Measurements from ENCODE around the gene TMEM184B. TPM values are rescaled to one million over a fixed set of nuclear protein-coding genes. Genes with fewer than 3 reads are reported as not detected.

TMEM184B gene
- total and polyA plus RNA-seq, 2 experiments from 2014 or later, result 42.2 to 95.1 TPM

GRCh38 chr22:38205261-38206128, 67.3 kb downstream of the TMEM184B start:
- Mint-ChIP-seq H3K27me3 (ENCODE audit: insufficient read depth, low read depth, poor library complexity) (peaks cover 16% of the 10 kb centered on the region), H3K4me1 (peaks cover 13% of the 10 kb centered on the region), H3K9me3 (no peaks in the 10 kb centered on the region; the same call in 2 of the 3 replicates), H3K4me3 (no peak overlapping the region), H3K27ac (no peak overlapping the region), H3K36me3 (ENCODE audit: low read depth) (no peaks in the 10 kb centered on the region; the same call in 2 of the 3 replicates)
- Histone ChIP-seq H4K20me1 (replicated peaks; ENCODE audit: insufficient read depth) (peaks cover 8% of the 10 kb centered on the region; the same call in 1 of the 2 replicates), H3K27ac (ENCODE audit: low read depth) (no peak overlapping the region), H3K27me3 (ENCODE audit: insufficient read depth) (peaks cover 16% of the 10 kb centered on the region), H3K36me3 (ENCODE audit: insufficient read depth) (no peaks in the 10 kb centered on the region), H3K4me3 (no peak overlapping the region), H3K4me2 (no peak overlapping the region), H3F3A (replicated peaks; ENCODE audit: low read depth) (0 out of 2 replicates have a peak, but pooled peaks cover 12% of the 10 kb centered on the region), H3K9me2 (ENCODE audit: insufficient read depth) (no peaks in the 10 kb centered on the region), H3K4me1 (ENCODE audit: insufficient read depth) (peaks cover 4% of the 10 kb centered on the region), H2AFZ (no peak overlapping the region), H3K79me2 (replicated peaks; ENCODE audit: insufficient read depth) (0 out of 2 replicates have a peak, but pooled peaks cover 5% of the 10 kb centered on the region)
- TF ChIP-seq CTCF (conservative IDR thresholded peaks at IDR 0.05; ENCODE audit: low read depth in 2 of 2), result no peak
- ATAC-seq (no peak), DNase-seq (ENCODE audit: low spot score) (no peak)

- no peak overlapping the region; the same call in 2 of the 3 replicates for H3K4me3 Mint-ChIP-seq
- H3K4me3 ChIP-seq, result no peak overlapping the region
Measured at GRCh38 chr22:38204784-38205183, 68.0 kb downstream of the TMEM184B start.

More at GRCh38 chr22:38204784-38205183, 68.0 kb downstream of the TMEM184B start:
- Histone ChIP-seq H3K27ac (ENCODE audit: low read depth) (no peak overlapping the region), H3K27me3 (ENCODE audit: insufficient read depth) (peaks cover 16% of the 10 kb centered on the region), H3F3A (replicated peaks; ENCODE audit: low read depth) (0 out of 2 replicates have a peak, but pooled peaks cover 12% of the 10 kb centered on the region), H3K79me2 (replicated peaks; ENCODE audit: insufficient read depth) (0 out of 2 replicates have a peak, but pooled peaks cover 5% of the 10 kb centered on the region), H3K4me2 (no peak overlapping the region), H3K36me3 (ENCODE audit: insufficient read depth) (no peaks in the 10 kb centered on the region), H4K20me1 (replicated peaks; ENCODE audit: insufficient read depth) (peaks cover 8% of the 10 kb centered on the region; the same call in 1 of the 2 replicates), H3K4me1 (ENCODE audit: insufficient read depth) (peaks cover 4% of the 10 kb centered on the region), H3K9me2 (ENCODE audit: insufficient read depth) (no peaks in the 10 kb centered on the region), H2AFZ (no peak overlapping the region)
- no peak for ATAC-seq
- no peaks in the 10 kb centered on the region; the same call in 2 of the 3 replicates for H3K9me3 Mint-ChIP-seq
- H3K27me3 Mint-ChIP-seq (ENCODE audit: insufficient read depth, low read depth, poor library complexity), result peaks cover 14% of the 10 kb centered on the region
- TF ChIP-seq CTCF (conservative IDR thresholded peaks at IDR 0.05; ENCODE audit: low read depth in 2 of 2) (no peak), NANOG (IDR thresholded peaks at IDR 0.05; ENCODE audit: borderline replicate concordance) (no peak), ZNF114 (CRISPR knock-in tag; IDR thresholded peaks at IDR 0.05) (no peak), EZH2 (IDR thresholded peaks at IDR 0.05; ENCODE audit: low read depth, unreplicated experiment) (no peak), ZNF331 (CRISPR knock-in tag; IDR thresholded peaks at IDR 0.05; ENCODE audit: low read depth) (no peak), EZH2phosphoT487 (IDR thresholded peaks at IDR 0.05; ENCODE audit: unreplicated experiment) (no peak), ZNF462 (CRISPR knock-in tag; IDR thresholded peaks at IDR 0.05) (no peak)
- no peaks in the 10 kb centered on the region; the same call in 2 of the 3 replicates for H3K36me3 Mint-ChIP-seq (ENCODE audit: low read depth)
- H3K27ac Mint-ChIP-seq, result no peak overlapping the region
- no peak for DNase-seq (ENCODE audit: low spot score)
- H3K4me1 Mint-ChIP-seq, result peaks cover 13% of the 10 kb centered on the region

Data from GM23338 (cell line).